Endothelial cell of hepatic sinusoid (primary cell): ENCODE results near the gene TRMU.
"Not testable (repeated sequence)": the region's sequence is repeated elsewhere in the genome, so short reads cannot be mapped to it uniquely, and the experiment has no call there.

Source experiments
- in situ Hi-C: cut with HindIII; loops from 2 replicates; pipeline ENCODE4 v1.10.0; 2017; ENCODE audit warnings: low sequenced_read_pairs

Gene TRMU

GRCh38 chr22:46299101-46299500, 36.4 kb upstream of the TRMU start:
- in situ Hi-C loops: no loop called here

GRCh38 chr22:46300491-46300890, 35.0 kb upstream of the TRMU start:
- in situ Hi-C loops: no loop called here

- in situ Hi-C loops: no loop called here
Measured at GRCh38 chr22:46303347-46303965, 32.1 kb upstream of the TRMU start.

- in situ Hi-C loops: no loop called here
Measured at GRCh38 chr22:46308283-46308988, 27.1 kb upstream of the TRMU start.

GRCh38 chr22:46309526-46310085, 25.9 kb upstream of the TRMU start:
- in situ Hi-C loops: no loop called here

- in situ Hi-C loops: no loop called here
Measured at GRCh38 chr22:46312056-46312455, 23.5 kb upstream of the TRMU start.

GRCh38 chr22:46312848-46313247, 22.7 kb upstream of the TRMU start:
- in situ Hi-C loops: not testable (repeated sequence)

- in situ Hi-C loops: no loop called here
Measured at GRCh38 chr22:46315976-46316375, 19.5 kb upstream of the TRMU start.

- in situ Hi-C loops: no loop called here
Measured at GRCh38 chr22:46317646-46318045, 17.9 kb upstream of the TRMU start.

- in situ Hi-C loops: no loop called here
Measured at GRCh38 chr22:46318576-46318975, 16.9 kb upstream of the TRMU start.

- in situ Hi-C loops: no loop called here
Measured at GRCh38 chr22:46319319-46319718, 16.2 kb upstream of the TRMU start.

GRCh38 chr22:46320166-46320710, 15.3 kb upstream of the TRMU start:
- in situ Hi-C loops: no loop called here

- in situ Hi-C loops: no loop called here
Measured at GRCh38 chr22:46320716-46321386, 14.7 kb upstream of the TRMU start.

- in situ Hi-C loops: no loop called here
Measured at GRCh38 chr22:46322711-46323110, 12.8 kb upstream of the TRMU start.

- in situ Hi-C loops: no loop called here
Measured at GRCh38 chr22:46323162-46323561, 12.4 kb upstream of the TRMU start.

- in situ Hi-C loops: no loop called here
Measured at GRCh38 chr22:46326066-46326680, 9.3 kb upstream of the TRMU start.

- in situ Hi-C loops: no loop called here
Measured at GRCh38 chr22:46327691-46328465, 7.6 kb upstream of the TRMU start.

GRCh38 chr22:46328797-46329196, 6.7 kb upstream of the TRMU start:
- in situ Hi-C loops: no loop called here

- in situ Hi-C loops: loop anchor here (5.0 to 10.0 kb wide), 6 partner anchors 72 to 305 kb away; no protein-coding TSS in a partner anchor
Measured at GRCh38 chr22:46329616-46330015, 5.9 kb upstream of the TRMU start.

- in situ Hi-C loops: loop anchor here (5.0 to 10.0 kb wide), 6 partner anchors 73 to 306 kb away; no protein-coding TSS in a partner anchor
Measured at GRCh38 chr22:46330426-46330825, 5.1 kb upstream of the TRMU start.
